Stimulated activated CD4-positive, alpha-beta T cell treated with anti-CD3 and anti-CD28 coated beads, Interleukin-15, amount 100 ng/mL, for 1 hour (primary cell): ENCODE data around the gene KNOP1.
A peak's percentile ranks its signal among the peaks of the same experiment; 100 is the strongest.

Source experiments
- DNase-seq, 2 donors: peaks; one replicate each; pipeline ENCODE4 v3.0.0-alpha.2; 2020; ENCODE audit warnings: low read depth in 1 of 2, low spot score in 1 of 2

Gene KNOP1, protein sequence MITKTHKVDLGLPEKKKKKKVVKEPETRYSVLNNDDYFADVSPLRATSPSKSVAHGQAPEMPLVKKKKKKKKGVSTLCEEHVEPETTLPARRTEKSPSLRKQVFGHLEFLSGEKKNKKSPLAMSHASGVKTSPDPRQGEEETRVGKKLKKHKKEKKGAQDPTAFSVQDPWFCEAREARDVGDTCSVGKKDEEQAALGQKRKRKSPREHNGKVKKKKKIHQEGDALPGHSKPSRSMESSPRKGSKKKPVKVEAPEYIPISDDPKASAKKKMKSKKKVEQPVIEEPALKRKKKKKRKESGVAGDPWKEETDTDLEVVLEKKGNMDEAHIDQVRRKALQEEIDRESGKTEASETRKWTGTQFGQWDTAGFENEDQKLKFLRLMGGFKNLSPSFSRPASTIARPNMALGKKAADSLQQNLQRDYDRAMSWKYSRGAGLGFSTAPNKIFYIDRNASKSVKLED

DNA sequence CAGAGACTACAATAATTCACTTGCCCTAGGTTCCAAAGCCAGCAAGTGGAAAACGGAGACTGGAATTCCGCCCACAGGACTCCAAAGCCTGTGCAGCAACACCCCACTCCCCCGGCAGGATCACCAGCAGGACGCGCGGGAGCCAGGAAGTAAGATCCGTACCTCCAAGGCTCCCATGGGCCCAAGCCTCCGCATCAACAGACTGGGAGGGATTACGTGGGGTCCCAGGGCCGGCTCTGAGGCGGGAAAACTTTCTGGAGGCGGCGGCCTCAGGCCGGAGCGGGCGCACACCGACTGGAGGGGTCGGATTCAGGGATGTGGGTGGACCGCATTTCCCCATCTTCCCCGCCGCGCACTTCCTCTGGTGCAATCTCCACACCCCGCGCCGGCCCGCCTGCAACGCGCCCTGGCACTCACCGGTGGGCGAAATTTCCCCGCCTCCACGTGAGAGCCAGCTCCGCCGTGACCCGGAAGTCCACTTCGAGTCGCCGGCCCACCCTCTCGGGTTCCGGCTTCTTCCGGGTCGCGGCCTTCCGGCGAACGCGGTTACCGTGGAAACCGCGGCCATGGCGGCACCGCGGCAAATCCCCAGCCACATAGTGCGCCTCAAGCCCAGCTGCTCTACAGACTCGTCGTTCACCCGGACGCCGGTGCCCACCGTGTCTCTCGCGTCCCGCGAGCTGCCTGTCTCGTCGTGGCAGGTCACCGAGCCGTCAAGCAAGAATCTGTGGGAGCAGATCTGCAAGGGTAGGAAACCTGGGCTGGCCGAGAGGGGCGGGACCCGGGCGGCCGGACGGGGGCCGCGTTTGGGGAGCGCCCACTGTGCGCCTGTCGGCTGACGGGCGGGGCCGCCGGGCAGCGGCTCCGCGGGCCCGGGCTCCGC is at the start of gene KNOP1, which contains the start of gene IQCK:
KNOP1 (minus strand) TSS at position 487 of the 883 bp plus-strand sequence. CDS start 3,192 bp downstream, outside the sequence.
IQCK (plus strand) TSS at position 531 of the 883 bp plus-strand sequence; CDS start at position 567, 36 bp downstream.
- peak; percentile 71 to 85 for DNase-seq

DNA sequence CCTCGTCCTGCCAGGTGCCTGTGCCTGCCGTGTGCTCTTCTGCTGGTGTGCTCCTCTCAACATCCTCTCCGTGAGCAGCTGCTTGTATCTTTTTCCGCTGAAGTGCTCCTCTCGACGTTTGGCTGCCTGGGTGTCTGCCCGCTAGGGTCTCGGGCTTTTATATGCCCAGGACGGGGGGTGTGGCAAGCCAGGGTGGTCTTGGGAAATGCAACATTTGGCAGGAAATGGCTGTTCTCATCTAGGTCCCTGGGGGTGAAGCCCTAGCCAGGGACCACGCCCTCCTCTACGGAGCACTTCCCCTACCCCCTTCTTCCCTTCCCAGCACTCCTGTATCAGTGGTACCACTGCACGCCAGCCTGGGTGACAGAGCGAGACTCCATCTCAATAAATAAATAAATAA is 49.5 kb upstream of the KNOP1 start:
- no peak for DNase-seq

DNA sequence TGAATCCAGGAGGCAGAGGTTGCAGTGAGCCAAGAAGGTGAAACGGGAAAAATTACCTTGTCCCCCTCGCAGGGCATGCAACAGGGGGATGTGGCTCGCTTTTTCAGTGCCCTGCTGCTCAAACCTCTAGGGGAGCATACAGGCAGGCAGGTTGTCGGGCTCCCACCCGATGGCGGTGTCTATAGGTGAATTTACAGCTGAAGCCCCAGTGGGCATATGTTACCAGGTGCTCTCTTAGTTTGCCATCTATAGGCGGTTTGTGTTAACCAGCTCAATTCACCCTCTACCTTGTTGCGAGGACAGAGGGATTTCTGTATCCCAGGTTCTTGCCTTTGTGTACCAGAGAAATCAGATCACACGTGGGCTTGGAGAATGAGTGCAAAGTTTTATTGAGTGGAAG is 49.0 kb upstream of the KNOP1 start:
- DNase-seq, result no peak

DNA sequence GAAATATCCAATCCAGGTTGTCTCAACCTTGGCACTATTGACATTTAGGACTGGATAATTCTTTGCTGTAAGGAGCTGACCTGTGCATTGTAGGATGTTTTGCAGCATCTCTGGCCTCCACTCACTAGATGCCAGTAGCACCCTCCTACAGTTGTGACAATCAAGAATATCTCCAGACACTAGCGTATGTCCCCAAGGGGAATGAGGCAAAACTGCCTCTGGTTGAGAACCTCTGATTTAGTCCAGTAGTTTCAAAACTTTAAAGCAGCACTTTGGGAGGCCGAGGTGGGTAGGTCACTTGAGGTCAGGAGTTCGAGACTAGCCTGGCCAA is 48.5 kb upstream of the KNOP1 start:
- no peak for DNase-seq

- DNase-seq, result no peak
Observed at GRCh38 chr16:19765860-19766553, 48.0 kb upstream of the KNOP1 start.

- DNase-seq, result no peak
Observed at GRCh38 chr16:19760356-19761060, 42.5 kb upstream of the KNOP1 start.

GRCh38 chr16:19757762-19758595 is 40.0 kb upstream of the KNOP1 start:
- DNase-seq, result no peak

DNA sequence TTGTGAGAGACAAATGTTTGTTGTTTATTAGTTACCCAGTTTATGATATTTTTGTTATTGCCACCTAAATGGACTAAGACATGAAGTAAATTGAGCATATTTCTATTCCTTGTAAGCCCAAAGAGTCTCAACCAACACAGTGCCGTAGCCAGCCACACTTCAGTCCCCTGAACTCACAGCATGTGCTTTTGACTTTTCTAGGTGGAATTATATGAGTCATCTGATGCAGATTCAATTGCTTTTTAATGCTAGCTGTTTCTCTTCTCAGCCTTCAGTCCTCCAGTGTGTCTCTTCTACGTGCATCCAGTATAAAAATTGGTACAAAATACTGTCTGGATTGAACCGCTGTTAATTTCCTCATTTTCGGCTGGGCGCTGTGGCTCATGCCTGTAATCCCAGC is 39.0 kb upstream of the KNOP1 start:
- DNase-seq, result no peak

- DNase-seq, result no peak
Observed at GRCh38 chr16:19755268-19755667, 37.2 kb upstream of the KNOP1 start.

DNA sequence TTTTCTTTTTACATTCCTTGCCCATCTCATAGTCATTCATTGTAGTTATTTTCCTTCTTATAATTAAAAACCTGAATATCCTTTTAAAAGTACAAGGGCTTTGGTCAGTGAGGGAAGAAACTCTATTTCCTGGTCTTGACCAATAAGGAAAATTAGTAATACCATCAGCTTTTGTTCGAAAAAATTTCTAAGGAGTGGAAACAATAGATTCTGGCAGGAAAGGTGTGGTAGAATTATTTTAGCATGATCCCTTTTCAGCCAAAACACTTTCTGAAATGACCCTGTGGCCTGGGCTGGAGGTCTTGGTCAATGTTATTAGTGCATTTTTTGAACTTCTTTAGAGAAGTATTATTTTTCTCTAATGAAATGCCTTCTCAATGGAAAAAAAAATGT is 36.6 kb upstream of the KNOP1 start:
- DNase-seq, result no peak

- no peak for DNase-seq
Observed at GRCh38 chr16:19753815-19754643, 36.0 kb upstream of the KNOP1 start.

DNA sequence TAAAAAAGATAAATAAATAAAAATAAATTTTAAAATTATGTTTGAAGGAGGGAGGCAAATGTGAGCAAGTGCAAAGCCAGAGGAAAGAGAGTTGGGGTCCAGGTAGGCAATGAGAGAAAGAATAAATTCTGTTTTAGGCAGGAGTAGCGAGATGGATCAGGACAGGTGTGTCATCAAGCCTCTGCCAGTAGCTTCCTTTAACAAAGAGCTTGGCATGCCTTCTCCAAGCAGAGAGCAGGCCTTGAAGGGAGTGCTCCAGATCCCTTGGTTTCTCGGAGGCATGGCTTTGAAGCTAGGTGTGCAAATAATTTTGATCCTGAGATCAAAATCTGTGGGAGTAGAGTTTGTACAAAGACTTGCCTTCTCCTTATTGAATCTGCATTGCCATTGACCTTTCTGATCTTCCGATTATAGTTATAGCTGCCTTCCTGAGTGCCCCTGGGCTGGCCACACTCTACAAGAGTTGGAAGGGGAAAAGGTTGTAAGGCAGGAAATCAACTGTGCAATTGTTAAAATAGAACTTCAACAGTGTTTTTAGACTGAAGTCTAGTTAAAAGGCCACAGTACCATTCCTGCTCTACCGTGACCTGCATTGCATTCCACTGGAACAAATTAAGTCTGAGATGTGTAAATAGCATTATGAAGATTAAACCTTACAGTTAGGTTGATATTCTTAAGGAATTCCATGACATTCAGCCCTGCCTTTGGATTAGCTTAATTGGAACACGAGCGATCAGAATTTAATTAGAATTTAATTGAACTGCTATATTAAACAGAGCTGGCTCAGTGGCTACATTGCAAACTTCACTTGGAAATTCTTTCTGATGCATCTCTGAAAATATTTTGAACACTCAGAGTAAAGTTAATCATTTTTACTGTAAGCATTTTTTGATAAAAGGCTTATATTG is 33.7 kb upstream of the KNOP1 start:
- DNase-seq, result no peak

DNA sequence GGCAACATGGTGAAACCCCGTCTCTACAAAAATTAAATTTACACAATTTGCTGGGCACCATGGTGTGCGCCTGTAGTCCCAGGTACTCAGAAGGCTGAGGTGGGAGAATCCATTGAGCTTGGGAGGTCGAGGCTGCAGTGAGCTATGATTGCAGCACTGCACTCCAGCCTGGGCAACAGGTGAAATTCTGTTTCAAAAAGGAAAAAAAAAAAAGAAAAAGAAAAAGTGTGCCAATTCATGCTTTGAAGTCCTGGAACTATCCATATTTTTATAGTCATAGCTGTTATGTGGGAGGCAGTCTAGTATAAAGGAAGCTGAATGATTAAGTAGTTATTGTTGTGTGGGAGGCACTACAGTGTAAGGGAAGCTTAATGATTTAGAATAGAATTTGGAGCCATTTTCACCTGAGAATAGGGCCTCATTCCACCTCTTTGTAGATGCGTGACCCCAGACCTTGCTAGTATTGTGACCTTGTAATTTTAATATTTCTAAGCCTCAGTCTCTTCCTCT is 31.6 kb upstream of the KNOP1 start:
- no peak for DNase-seq

- DNase-seq, result no peak
Observed at GRCh38 chr16:19748389-19749168, 30.6 kb upstream of the KNOP1 start.

- DNase-seq, result no peak
Observed at GRCh38 chr16:19746561-19746960, 28.5 kb upstream of the KNOP1 start.

- no peak for DNase-seq
Observed at GRCh38 chr16:19745286-19746010, 27.4 kb upstream of the KNOP1 start.
